PC-3 (cell line): ENCODE results near the gene ZNF84. TPM values are rescaled to one million over a fixed set of nuclear protein-coding genes. Genes with fewer than 3 reads are reported as not detected.

ENCODE experiments used
- ATAC-seq: fragments of 200-7000 bp; cut with Tn5 transposase; 2 replicates; pipeline ENCODE4 v1.9.1; 2020; ENCODE audit warnings: mild to moderate bottlenecking, moderate library complexity
- BruUV-seq: library from RNA; stranded (reverse); fragments of 400-500 nt; replicated peaks from 2 replicates; lab custom pipeline; 2021; lab: Mats Ljungman, UMichigan
- CTCF ChIA-PET: fragments of 300-600 bp; sonication (Branson Sonifier 250); formaldehyde crosslinking; loops from one replicate; lab custom pipeline; 2022; ENCODE audit warnings: antibody characterized with exemption; lab: Charles Lee
- POLR2A ChIA-PET: fragments of 300-600 bp; sonication (Branson Sonifier 250); formaldehyde crosslinking; loops from one replicate; lab custom pipeline; 2022; ENCODE audit warnings: antibody characterized with exemption; ENCODE audit not compliant: unreplicated experiment; lab: Charles Lee
- DNase-seq: peaks from one replicate; pipeline ENCODE4 v3.0.0-alpha.2; 2015
- H2AFZ ChIP-seq: fragments of 300-600 bp; sonication (generic); 2 replicates; pipeline ENCODE4 v1.6.0; 2016; ENCODE audit warnings: antibody characterized with exemption, low read length
- H3F3A ChIP-seq: fragments of 300-600 bp; sonication (generic); one replicate; pipeline ENCODE4 v1.6.0; 2017; ENCODE audit warnings: antibody characterized with exemption, low read length, control low read depth, mild to moderate bottlenecking; ENCODE audit not compliant: unreplicated experiment
- H3K27ac ChIP-seq: fragments of 300-600 bp; sonication (generic); 2 replicates; pipeline ENCODE4 v1.5.1; 2016; ENCODE audit warnings: mild to moderate bottlenecking, low read length
- H3K27me3 ChIP-seq: fragments of 300-600 bp; sonication (generic); 2 replicates; pipeline ENCODE4 v1.6.1; 2016; ENCODE audit warnings: low read length, mixed read lengths
- H3K36me3 ChIP-seq: fragments of 300-600 bp; sonication (generic); 2 replicates; pipeline ENCODE4 v1.6.1; 2016; ENCODE audit warnings: low read depth, mixed run types, low read length, mixed read lengths
- H3K4me1 ChIP-seq: fragments of 300-600 bp; sonication (generic); 2 replicates; pipeline ENCODE4 v1.5.1; 2016; ENCODE audit warnings: low read length; ENCODE audit not compliant: insufficient read depth
- H3K4me2 ChIP-seq: fragments of 300-600 bp; sonication (generic); 2 replicates; pipeline ENCODE4 v1.6.0; 2016; ENCODE audit warnings: low read length
- H3K4me3 ChIP-seq: fragments of 300-600 bp; sonication (generic); 2 replicates; pipeline ENCODE4 v1.5.1; 2016; ENCODE audit warnings: mild to moderate bottlenecking, low read length, mixed read lengths
- H3K79me2 ChIP-seq: fragments of 300-600 bp; sonication (generic); 2 replicates; pipeline ENCODE4 v1.6.1; 2017; ENCODE audit warnings: low read length, mixed read lengths
- H3K9ac ChIP-seq: fragments of 300-600 bp; sonication (generic); 2 replicates; pipeline ENCODE4 v1.6.0; 2016; ENCODE audit warnings: mild to moderate bottlenecking, low read length
- H3K9me2 ChIP-seq: fragments of 300-600 bp; sonication (generic); replicated peaks from 2 replicates; pipeline ENCODE4 v1.6.1; 2016; ENCODE audit warnings: mixed run types, low read length, mixed read lengths
- H3K9me3 ChIP-seq: fragments of 300-600 bp; sonication (generic); 2 replicates; pipeline ENCODE4 v1.6.1; 2016; ENCODE audit warnings: low read length, mixed read lengths
- H4K20me1 ChIP-seq: fragments of 300-600 bp; sonication (generic); 2 replicates; pipeline ENCODE4 v1.6.1; 2016; ENCODE audit warnings: low read length, mixed read lengths
- EZH2 ChIP-seq: fragments of 300-600 bp; sonication (generic); IDR thresholded peaks from one replicate; pipeline ENCODE4 v1.6.1; 2017; ENCODE audit warnings: antibody characterized with exemption, mild to moderate bottlenecking, low read length; ENCODE audit not compliant: unreplicated experiment
- EZH2phosphoT487 ChIP-seq: fragments of 300-600 bp; sonication (generic); IDR thresholded peaks from 2 replicates; pipeline ENCODE4 v1.6.1; 2018; ENCODE audit warnings: mild to moderate bottlenecking, antibody characterized with exemption, low read length, borderline replicate concordance
- intact Hi-C: fragments of 100-400 bp; cut with micrococcal nuclease; formaldehyde crosslinking; loops from 2 replicates; pipeline ENCODE4 v1.9.0; 2023
- total RNA-seq: library from RNA; depleted of rRNA; stranded (reverse); fragments of >200 nt; gene quantifications from 2 replicates; pipeline ENCODE4 v1.2.3, GENCODE V29; 2014
- TF ChIP-seq, protein P1 (sequence below): fragments of 300-600 bp; sonication (generic); conservative IDR thresholded peaks from 2 replicates; pipeline ENCODE4 v1.5.1; 2017; ENCODE audit warnings: antibody characterized with exemption, low read depth, mild to moderate bottlenecking, low read length

ZNF84 gene
- total RNA-seq, 1 experiment from 2014 or later: 3.2 TPM

DNA sequence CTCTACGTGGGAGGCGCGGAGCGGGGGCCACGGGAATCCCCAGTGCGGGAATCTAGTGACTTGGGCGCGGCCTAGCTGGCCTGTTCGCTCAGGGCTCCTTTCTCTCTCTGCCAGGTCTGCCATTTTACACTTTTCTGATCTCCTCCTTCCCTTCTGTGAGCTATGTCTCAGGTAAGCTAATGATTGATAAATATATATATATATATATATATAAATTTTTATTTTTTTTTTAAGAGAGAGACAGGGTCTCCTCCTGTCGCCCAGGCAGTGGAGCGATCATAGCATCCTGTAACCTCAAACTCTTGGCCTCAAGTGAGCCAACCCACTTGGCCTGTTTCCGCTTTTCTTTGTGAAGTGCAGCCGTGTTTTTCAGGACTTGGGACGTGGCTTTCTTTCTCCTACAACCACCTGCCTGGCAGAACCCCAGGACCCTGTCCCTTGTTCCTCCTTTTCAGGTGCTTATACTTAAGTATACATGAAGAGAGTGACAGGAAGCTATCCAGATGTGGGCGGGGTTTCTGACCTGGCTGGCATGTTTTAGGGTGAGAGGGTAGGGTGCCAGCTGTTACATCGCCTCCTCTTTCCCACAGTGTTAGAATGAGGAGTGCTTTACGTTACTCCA is 44.0 kb downstream of the ZNF84 start:
- no peak for ATAC-seq
- intact Hi-C loops: no loop called here

DNA sequence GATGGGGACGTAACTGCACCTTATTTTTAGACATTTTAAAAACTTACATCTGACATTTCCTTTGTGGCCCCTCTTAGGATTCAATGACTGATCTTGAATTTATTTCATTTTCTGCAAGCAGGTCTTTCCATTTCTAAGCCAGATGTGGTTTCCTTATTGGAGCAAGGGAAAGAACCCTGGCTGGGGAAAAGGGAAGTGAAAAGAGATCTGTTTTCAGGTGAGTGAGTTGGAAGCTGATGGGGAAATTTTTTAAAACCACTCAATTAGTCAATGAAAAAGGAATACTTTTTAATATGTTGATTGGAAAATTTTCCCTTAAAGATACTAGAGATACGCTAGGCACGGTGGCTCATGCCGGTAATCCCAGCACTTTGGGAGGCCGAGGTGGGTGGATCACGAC is 46.0 kb downstream of the ZNF84 start:
- peaks cover 10% of the 10 kb centered on the region; the same call in 1 of the 2 replicates for H3K36me3 ChIP-seq
- intact Hi-C loops: no loop called here
- H3K9ac ChIP-seq: no peak overlapping the region
- no peaks in the 10 kb centered on the region for H3K9me2 ChIP-seq
- POLR2A ChIA-PET: no interaction called here
- H3K4me3 ChIP-seq: no peak overlapping the region
- no peaks in the 10 kb centered on the region for H3K79me2 ChIP-seq
- no peak for DNase-seq
- no peaks in the 10 kb centered on the region for H4K20me1 ChIP-seq
- H3K4me1 ChIP-seq: no peaks in the 10 kb centered on the region
- H3K27me3 ChIP-seq: no peaks in the 10 kb centered on the region
- CTCF ChIA-PET: no interaction called here
- H3K27ac ChIP-seq: no peak overlapping the region
- BruUV-seq: no TSS peak
- H3K4me2 ChIP-seq: no peak overlapping the region
- no peaks in the 10 kb centered on the region for H3F3A ChIP-seq
- no peak for ATAC-seq
- TF ChIP-seq, protein P1, sequence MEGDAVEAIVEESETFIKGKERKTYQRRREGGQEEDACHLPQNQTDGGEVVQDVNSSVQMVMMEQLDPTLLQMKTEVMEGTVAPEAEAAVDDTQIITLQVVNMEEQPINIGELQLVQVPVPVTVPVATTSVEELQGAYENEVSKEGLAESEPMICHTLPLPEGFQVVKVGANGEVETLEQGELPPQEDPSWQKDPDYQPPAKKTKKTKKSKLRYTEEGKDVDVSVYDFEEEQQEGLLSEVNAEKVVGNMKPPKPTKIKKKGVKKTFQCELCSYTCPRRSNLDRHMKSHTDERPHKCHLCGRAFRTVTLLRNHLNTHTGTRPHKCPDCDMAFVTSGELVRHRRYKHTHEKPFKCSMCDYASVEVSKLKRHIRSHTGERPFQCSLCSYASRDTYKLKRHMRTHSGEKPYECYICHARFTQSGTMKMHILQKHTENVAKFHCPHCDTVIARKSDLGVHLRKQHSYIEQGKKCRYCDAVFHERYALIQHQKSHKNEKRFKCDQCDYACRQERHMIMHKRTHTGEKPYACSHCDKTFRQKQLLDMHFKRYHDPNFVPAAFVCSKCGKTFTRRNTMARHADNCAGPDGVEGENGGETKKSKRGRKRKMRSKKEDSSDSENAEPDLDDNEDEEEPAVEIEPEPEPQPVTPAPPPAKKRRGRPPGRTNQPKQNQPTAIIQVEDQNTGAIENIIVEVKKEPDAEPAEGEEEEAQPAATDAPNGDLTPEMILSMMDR: no peak
- TF ChIP-seq EZH2phosphoT487 (no peak), EZH2 (no peak)
- no peak overlapping the region for H2AFZ ChIP-seq
- peaks cover 34% of the 10 kb centered on the region for H3K9me3 ChIP-seq

More for the DNA sequence above, 44.0 kb downstream of the ZNF84 start:
- no peaks in the 10 kb centered on the region for H3K4me1 ChIP-seq
- peaks cover 9% of the 10 kb centered on the region; the same call in 1 of the 2 replicates for H3K36me3 ChIP-seq
- H3K4me2 ChIP-seq: no peak overlapping the region
- no peaks in the 10 kb centered on the region for H3F3A ChIP-seq
- POLR2A ChIA-PET: no interaction called here
- H3K27ac ChIP-seq: no peak overlapping the region
- no peak overlapping the region for H3K9ac ChIP-seq
- peak overlapping the region; percentile 60 for H3K4me3 ChIP-seq
- TF ChIP-seq EZH2 (no peak), EZH2phosphoT487 (no peak)
- TF ChIP-seq, protein P1: no peak
- no peaks in the 10 kb centered on the region for H3K9me2 ChIP-seq
- CTCF ChIA-PET: no interaction called here
- H3K27me3 ChIP-seq: no peaks in the 10 kb centered on the region
- H4K20me1 ChIP-seq: no peaks in the 10 kb centered on the region
- no TSS peak for BruUV-seq
- DNase-seq: no peak
- H3K9me3 ChIP-seq: peaks cover 36% of the 10 kb centered on the region
- H3K79me2 ChIP-seq: no peaks in the 10 kb centered on the region
- peak overlapping the region; percentile 82; the same call in 1 of the 2 replicates for H2AFZ ChIP-seq

DNA sequence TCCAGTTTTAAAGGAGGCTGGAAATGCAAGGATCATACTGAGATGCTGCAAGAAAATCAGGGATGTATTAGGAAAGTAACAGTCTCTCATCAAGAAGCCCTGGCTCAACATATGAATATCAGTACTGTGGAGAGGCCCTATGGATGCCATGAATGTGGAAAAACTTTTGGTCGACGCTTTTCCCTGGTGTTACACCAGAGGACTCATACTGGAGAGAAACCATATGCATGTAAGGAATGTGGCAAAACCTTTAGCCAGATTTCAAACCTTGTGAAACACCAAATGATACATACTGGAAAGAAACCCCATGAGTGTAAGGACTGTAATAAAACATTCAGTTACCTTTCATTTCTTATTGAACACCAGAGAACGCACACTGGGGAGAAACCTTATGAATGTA is 68.3 kb downstream of the ZNF84 start:
- no TSS peak for BruUV-seq
- TF ChIP-seq EZH2phosphoT487 (no peak), EZH2 (no peak)
- TF ChIP-seq, protein P1: no peak
- Histone ChIP-seq H3K9ac (no peak overlapping the region), H3K36me3 (peaks cover 71% of the 10 kb centered on the region), H3K9me3 (peaks cover 85% of the 10 kb centered on the region), H2AFZ (no peak overlapping the region), H3F3A (no peaks in the 10 kb centered on the region), H3K4me2 (no peak overlapping the region), H3K27ac (no peak overlapping the region), H3K27me3 (no peaks in the 10 kb centered on the region), H3K4me1 (no peaks in the 10 kb centered on the region), H3K9me2 (no peaks in the 10 kb centered on the region), H4K20me1 (no peaks in the 10 kb centered on the region), H3K79me2 (no peaks in the 10 kb centered on the region), H3K4me3 (peak overlapping the region; percentile 30; the same call in 1 of the 2 replicates)
- DNase-seq (no peak), ATAC-seq (no peak)
- CTCF ChIA-PET: no interaction called here
- intact Hi-C loops: no loop called here
- POLR2A ChIA-PET: no interaction called here
